ENCODE results near the gene GIPC1.
"Not testable (repeated sequence)": the region's sequence is repeated elsewhere in the genome, so short reads cannot be mapped to it uniquely, and the experiment has no call there.

The GIPC1 gene

GRCh38 chr19:14517840-14518505 is 22.0 kb upstream of the GIPC1 start, which contains the start of gene DNAJB1:
Gene DNAJB1 (minus strand): TSS chr19:14518397. CDS start chr19:14518349, 48 bp downstream.
- DNase-seq (ENCODE audit: low read depth): peak; percentile 46

- DNase-seq (ENCODE audit: low read depth): no peak
These were observed 21.5 kb upstream of the GIPC1 start for GRCh38 chr19:14517446-14517839.

DNA sequence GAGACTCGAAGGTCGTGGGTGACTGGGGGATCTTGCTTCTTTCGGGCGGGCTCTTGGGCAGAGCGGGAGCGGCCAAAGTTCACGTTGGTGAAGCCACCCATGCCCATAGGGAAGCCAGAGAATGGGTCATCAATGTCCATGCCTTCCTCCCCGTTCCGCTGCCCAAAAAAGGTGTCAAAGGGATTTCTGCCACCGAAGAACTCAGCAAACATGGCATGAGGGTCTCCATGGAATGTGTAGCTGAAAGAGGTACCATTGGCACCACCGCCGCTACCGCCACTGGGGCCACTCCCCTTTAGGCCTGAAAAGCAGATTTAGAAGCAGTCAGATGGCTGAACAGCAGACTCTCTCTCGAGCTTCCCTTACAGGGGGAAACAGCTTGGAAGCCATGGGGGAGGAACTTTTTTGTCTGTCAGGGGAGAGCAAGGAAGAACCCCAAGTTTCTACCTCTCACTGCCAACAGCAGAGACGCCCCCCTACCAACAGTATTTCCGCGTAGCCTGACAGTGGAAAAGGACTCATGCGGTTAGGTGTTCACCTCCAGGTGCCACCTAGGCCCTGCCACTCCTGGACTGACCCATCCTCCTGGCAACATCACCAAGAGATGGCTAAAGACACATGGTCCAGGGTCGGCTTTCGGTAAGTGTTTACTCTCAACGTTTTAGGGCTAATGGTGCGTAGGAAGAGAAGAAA is 21.0 kb upstream of the GIPC1 start:
- no peak for DNase-seq (ENCODE audit: low read depth)

- no peak for DNase-seq (ENCODE audit: low read depth)
These were observed 20.2 kb upstream of the GIPC1 start for GRCh38 chr19:14516048-14516534.

DNA sequence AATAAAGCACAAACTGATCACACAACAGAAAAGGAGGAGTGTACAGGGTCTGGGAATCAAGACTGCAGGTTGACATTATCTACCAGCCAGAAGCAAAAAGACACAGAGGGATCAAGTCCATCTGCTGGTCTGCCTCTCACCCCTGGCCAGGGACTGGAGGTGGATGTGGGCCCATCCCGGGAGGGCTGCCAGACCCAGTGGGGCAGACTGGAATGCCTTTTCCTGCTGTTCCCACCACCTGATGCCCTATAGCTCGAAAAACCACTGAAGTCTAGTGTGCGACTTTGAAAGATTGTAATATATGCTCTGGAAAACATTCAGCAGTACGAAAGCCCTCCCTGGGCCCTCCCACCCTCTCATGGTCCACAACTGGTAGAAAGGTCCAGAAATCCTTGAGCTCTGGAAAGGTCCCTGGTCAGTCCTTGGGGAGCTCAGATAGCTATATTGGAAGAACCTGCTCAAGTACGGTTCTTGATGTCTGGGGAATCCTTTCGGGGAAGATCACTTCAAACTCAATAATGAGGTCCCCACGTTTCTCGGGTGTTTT is 19.6 kb upstream of the GIPC1 start:
- DNase-seq (ENCODE audit: low read depth): no peak

GRCh38 chr19:14514215-14514863 is 18.4 kb upstream of the GIPC1 start:
- no peak for DNase-seq (ENCODE audit: low read depth)

DNA sequence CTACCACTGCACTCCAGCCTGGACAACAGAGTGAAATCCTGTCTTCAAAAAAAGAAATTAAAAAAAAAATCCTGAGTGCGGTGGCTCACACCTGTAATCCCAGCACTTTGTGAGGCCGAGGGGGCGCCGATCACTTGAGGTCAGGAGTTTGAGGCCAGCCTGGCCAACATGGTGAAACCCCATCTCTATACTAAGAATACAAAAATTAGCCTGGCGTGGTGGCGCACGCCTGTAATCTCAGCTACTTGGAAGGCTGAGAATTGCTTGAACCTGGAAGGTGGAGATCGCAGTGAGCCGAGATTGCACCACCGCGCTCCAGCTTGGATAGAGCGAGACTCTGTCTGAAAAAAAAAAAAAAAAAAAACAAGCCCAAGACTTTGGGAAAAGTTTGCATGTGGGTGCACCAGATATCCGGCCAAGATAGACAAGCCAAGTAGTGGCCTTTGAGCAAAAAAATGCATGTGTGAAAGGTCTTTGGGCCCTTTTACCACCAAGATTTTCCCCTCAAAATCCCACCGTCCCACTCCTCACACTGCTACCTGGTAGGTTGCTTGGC is 16.6 kb upstream of the GIPC1 start:
- no peak for DNase-seq (ENCODE audit: low read depth)

DNA sequence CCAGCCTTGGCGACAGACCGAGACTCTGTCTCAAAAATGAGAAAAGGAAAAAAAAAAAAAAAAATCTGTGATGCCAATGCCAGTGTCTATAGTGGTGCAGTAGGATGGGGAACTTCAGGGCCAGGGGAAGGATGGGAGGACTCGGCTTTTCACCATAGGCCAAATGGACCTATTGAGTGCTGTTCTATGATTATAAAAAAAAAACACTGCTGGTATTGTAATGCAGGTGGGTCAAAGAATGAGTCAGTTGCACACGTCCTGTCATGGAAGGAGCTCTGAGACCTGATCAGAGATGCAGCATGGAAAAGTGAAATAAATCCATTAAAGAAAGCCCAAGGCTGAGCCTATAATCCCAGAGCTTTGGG is 15.3 kb upstream of the GIPC1 start:
- DNase-seq (ENCODE audit: low read depth): no peak

DNA sequence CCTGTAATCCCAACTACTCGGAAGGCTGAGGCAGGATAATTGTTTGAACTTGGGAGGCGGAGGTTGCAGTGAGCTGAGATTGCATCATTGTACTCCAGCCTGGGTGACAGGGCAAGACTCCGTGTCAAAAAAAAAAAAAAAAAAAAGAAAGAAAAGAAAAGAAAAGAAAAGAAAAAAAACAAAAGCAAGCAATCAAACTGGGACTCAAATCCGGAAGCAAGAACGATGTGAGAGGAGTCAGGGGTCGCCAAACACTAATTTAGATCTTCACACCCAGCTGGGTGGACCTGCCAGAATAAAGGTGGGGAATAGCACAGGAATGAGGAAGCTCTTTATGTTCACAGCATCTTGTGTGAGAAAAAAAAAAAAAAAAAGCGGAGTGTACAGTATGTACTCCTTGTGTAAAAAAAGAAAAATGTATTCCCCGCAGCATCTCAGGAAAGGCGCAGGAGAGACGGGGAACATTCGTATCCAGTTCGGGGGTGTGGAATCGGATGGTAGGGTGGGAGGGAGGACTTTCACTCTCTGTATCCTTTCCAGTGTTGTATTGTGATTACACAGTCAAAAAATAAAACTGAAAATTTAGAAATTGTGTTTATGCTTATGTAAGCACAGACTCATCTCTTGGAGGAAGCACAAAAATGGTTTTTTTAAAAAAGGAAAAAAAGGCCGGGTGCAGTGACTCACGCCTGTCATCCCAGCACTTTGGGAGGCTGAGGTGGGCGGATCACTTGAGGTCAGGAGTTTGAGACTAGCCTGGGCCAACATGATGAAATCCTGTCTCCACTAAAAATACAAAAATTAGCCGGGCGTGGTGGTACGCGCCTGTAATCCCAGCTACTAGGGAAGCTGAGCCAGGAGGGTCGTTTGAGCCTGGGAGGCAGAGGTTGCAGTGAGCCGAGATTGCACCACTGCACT is 14.6 kb upstream of the GIPC1 start:
- no peak for DNase-seq (ENCODE audit: low read depth)

DNA sequence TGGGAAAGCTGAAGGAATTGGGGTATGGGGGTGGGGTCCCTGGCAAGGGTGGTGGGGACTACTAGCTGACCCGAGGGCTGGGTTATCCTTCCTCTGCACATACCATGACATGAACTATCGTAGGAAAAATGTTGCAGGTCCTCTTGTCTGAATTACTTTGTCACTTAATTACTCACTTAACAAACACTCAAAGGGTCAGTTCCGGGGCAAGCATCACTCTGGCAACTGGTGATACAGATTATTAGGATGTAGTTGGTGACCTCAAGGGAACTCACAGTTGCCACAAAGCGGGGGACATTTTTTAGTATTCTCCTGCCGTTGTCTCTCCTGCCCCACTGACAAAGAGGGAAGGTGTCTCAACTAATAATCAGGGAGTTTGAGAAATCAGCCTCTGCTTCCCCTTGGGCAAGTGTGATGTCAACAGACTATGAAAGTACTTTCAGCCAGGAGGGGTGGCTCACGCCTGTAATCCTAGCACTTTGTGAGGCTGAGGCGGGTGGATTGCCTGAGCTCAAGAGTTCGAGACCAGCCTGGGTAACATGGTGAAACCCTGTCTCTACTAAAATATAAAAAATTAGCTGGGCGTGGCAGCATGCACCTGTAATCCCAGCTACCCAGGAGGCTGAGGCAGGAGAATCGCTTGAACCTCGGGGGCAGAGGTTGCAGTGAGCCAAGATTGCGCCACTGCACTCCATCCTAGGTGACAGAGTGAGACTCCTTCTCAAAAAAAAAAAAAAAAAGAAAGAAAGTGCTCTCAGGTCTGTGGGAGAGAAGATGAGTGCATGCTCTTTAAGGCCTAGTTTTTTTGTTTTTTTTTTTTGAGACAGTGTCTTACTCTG is 12.0 kb upstream of the GIPC1 start:
- no peak for DNase-seq (ENCODE audit: low read depth)

DNA sequence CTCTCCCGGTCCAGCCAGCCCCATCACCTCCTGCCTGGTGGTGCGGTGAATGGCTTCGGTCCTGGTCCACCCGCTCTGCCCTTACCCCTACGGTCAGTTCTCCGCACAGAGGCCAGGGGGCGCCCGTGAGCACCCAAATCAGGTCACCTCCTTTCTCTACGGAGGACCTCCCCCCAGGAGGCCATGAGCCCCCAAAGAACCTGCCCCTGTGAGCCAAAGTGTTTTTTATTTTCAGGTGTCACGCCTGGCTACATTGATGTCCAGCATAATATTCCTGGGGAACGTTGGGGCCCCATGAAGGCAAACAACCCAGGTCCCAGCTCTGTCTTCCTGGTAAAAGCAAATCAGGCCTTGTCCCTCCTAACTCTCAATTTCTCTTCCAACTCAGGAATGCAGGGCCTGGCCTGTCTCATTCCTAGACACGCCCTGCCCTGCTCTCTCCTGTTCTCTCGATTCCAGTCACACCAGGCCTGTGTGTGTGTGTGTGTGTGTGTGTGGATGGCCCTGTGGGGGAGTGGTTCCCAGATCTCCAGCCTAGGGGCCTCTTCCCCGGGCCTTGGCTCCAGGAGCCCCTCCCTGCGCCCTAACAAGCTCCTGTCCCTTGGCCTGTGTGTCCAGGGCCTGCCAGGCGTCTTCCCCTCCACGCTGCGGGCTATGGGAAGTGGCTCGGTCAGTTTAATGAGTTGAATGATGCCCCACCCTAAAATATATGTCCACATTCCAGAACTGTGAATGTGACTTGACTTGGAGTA is 9.7 kb upstream of the GIPC1 start:
- peak; percentile 74 for DNase-seq (ENCODE audit: low read depth)

- not testable (repeated sequence) for DNase-seq (ENCODE audit: low read depth)
These were observed 8.6 kb upstream of the GIPC1 start for GRCh38 chr19:14504575-14504974.

GRCh38 chr19:14503285-14503684 is 7.4 kb upstream of the GIPC1 start:
- no peak for DNase-seq (ENCODE audit: low read depth)

GRCh38 chr19:14502334-14503092 is 6.6 kb upstream of the GIPC1 start:
- no peak for DNase-seq (ENCODE audit: low read depth)

GRCh38 chr19:14497228-14497921 is 1.4 kb upstream of the GIPC1 start:
- DNase-seq (ENCODE audit: low read depth): no peak

DNA sequence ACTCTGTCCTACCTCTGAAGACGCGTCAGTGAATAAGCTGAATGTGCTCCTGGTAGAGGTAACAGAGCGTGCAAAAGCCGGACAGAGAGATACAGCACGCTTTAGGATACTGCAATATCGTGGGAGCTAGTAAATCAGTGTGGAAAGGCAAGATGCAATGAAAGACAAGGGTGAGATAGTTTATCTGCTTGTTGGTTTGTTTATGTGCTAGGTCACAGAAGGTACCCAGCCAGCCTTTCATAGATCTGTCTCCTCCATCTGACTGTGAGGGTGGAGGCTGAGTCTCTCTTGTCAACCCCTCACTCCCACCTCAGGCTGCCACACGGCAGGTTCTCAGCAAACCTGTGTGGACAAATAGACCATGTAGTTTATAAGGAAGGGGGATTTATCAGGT is 904 bp upstream of the GIPC1 start:
- DNase-seq (ENCODE audit: low read depth): no peak

DNA sequence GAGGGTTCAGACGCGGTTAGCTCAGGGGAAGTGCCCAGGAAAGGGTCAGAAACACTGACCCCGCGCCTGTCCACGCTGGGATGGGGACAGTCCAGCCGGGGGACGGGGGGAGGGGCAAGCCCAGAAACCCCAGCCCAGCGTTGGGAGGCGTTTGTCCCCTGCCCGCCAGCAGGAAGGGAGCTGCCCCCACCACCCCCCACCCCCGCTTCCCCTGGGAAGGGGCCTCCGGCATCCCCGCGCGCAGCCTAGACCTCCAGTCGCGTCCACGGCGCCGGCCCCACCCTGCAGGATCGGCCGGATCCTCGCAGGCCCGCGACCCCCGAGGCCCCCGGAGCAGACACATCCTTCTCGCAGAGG is 277 bp downstream of the GIPC1 start:
- no peak for DNase-seq (ENCODE audit: low read depth)

GRCh38 chr19:14494910-14495671 is 836 bp downstream of the GIPC1 start:
- DNase-seq (ENCODE audit: low read depth): no peak

Data from activated T-cell treated with anti-CD3 and anti-CD28 coated beads for 1 hour (primary cell).